CD4-positive, alpha-beta T cell (primary cell): Measurements from ENCODE around the gene WDR64. TPM values are rescaled to one million over a fixed set of nuclear protein-coding genes. Genes with fewer than 3 reads are reported as not detected.
"Not testable (repeated sequence)": the region's sequence is repeated elsewhere in the genome, so short reads cannot be mapped to it uniquely, and the experiment has no call there.

Experiments used
- ATAC-seq: fragments of 200-7000 bp; cut with Tn5 transposase; one replicate; pipeline ENCODE4 v1.10.0; 2022; ENCODE audit warnings: mild to moderate bottlenecking; ENCODE audit not compliant: poor library complexity
- CTCF ChIA-PET: fragments of 350-600 bp; sonication (Branson Sonifier 250); formaldehyde crosslinking; loops from one replicate; lab custom pipeline; 2021; ENCODE audit warnings: antibody characterized with exemption, inconsistent platforms; lab: Charles Lee
- POLR2A ChIA-PET: fragments of 350-600 bp; sonication (Branson Sonifier 250); formaldehyde crosslinking; loops from one replicate; lab custom pipeline; 2021; ENCODE audit warnings: antibody characterized with exemption, inconsistent platforms; lab: Charles Lee
- DNase-seq, 14 experiments: peaks; one replicate each; pipeline ENCODE4 v3.0.0-alpha.2; 2013 to 2020; ENCODE audit warnings: mixed read lengths in 2 of 14
- H3K27ac ChIP-seq, 2 donors: one replicate each; pipeline versions ENCODE4 v1.5.1 to v1.7.0; 2013; ENCODE audit warnings: low read length in 2 of 2, low read depth in 1 of 2, mild to moderate bottlenecking in 1 of 2
- H3K27me3 ChIP-seq, 2 experiments: 1 replicate in 1 of 2; 2 replicates in 1 of 2; pipeline versions ENCODE4 v1.6.1 to v1.7.0; 2013; ENCODE audit warnings: low read length in 2 of 2, control low read depth in 1 of 2, mild to moderate bottlenecking in 1 of 2, moderate library complexity in 1 of 2; ENCODE audit not compliant: insufficient read depth in 2 of 2, control insufficient read depth in 1 of 2
- H3K36me3 ChIP-seq: one replicate; pipeline ENCODE4 v1.6.1; 2013; ENCODE audit warnings: low read length, control low read depth; ENCODE audit not compliant: insufficient read depth
- H3K4me1 ChIP-seq: one replicate; pipeline ENCODE4 v1.6.1; 2013; ENCODE audit warnings: low read length, control low read depth; ENCODE audit not compliant: insufficient read depth
- H3K4me3 ChIP-seq: one replicate; pipeline ENCODE4 v1.5.1; 2013; ENCODE audit warnings: mild to moderate bottlenecking, low read length, moderate library complexity
- H3K9me3 ChIP-seq, 2 experiments: 1 replicate in 1 of 2; 2 replicates in 1 of 2; pipeline versions ENCODE4 v1.6.1 to v1.7.0; 2013; ENCODE audit warnings: low read length in 2 of 2, mild to moderate bottlenecking in 2 of 2, control low read depth in 1 of 2, moderate library complexity in 1 of 2; ENCODE audit not compliant: control insufficient read depth in 1 of 2, insufficient read depth in 1 of 2
- H3K27ac Mint-ChIP-seq: one replicate; pipeline ENCODE4 v1.8.0; 2020; ENCODE audit warnings: mixed read lengths
- H3K27me3 Mint-ChIP-seq: one replicate; pipeline ENCODE4 v1.8.0; 2021; ENCODE audit warnings: mixed read lengths
- H3K36me3 Mint-ChIP-seq: one replicate; pipeline ENCODE4 v1.8.0; 2021; ENCODE audit warnings: low read depth, mixed read lengths
- H3K4me1 Mint-ChIP-seq: one replicate; pipeline ENCODE4 v1.8.0; 2021; ENCODE audit warnings: low read depth, mixed read lengths
- H3K4me3 Mint-ChIP-seq: one replicate; pipeline ENCODE4 v1.8.0; 2020; ENCODE audit warnings: mild to moderate bottlenecking, mixed read lengths
- H3K9me3 Mint-ChIP-seq: one replicate; pipeline ENCODE4 v1.8.0; 2020; ENCODE audit warnings: mixed read lengths
- intact Hi-C, 2 experiments: fragments of 100-400 bp; cut with DNase I in 1 of 2; cut with micrococcal nuclease in 1 of 2; formaldehyde crosslinking; loops; one replicate each; pipeline versions ENCODE4 v1.15.1 to v1.9.0; 2023 to 2025; cut with DNase I, micrococcal nuclease
- total RNA-seq, 174 experiments: library from RNA in 2 of 174; stranded (reverse) in 2 of 174; gene quantifications; one replicate each; pipeline ENCODE4 v1.2.3 and lab custom pipeline; 2021 to 2026
- TF ChIP-seq, protein P1 (sequence below): fragments of 200-600 bp; IDR thresholded peaks from one replicate; pipeline ENCODE4 v1.8.0; 2022; ENCODE audit warnings: antibody characterized with exemption, mild to moderate bottlenecking

The WDR64 gene
- total RNA-seq, 2 experiments from 2014 or later = 0.67 TPM; not detected in 1

DNA sequence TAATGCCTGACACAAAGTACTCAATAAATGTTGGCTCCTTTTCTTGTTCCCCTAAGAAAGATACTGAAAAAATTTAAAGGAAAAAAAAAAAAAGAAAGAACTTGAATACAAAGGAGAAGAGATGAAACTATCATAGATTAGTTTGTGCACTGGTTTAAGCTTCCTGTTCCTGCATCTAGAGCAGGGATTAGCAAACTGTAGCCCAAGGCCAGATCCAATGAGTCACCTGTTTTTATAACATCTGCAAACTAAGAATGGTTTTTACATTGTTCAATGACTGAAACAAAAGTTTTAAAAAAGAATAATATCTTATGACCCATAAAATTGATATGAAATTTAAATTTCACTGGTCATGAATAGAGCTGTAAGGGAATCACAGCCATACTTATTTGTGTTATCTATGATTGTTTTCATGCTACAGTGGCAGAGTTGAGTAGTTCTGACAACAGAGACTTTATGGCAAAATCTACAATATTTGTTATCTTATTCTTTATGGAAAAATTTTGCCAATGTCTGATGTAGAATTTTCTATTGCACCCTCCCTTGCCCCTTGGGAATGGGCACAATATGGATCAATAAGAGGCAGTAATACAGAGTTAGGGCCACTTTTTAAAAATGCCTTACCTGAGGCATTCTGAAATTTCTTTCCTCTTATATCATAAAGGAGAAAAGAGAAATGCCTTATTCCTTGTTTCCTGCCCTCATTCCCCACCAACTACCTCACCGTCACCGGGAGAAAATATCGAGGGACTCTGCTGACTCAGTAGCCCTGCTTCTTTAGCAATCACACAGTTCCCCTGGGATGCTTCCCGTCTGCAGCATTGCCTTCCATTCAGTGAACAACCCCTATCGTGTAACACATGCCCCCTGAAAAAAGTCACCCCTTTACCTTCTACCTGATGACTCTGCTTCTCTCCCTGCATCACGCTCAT lies 50.6 kb downstream of the WDR64 start:
- ChIA-PET CTCF (interaction anchor here (1.0 kb wide), 1 partner anchor 25 kb away, joined by 5 read pairs; no protein-coding TSS in a partner anchor), POLR2A (no interaction called here)
- Histone ChIP-seq H3K4me3 (no peak overlapping the region), H3K27ac (no peak overlapping the region), H3K9me3 (no peaks in the 10 kb centered on the region), H3K36me3 (no peaks in the 10 kb centered on the region), H3K4me1 (peaks cover 14% of the 10 kb centered on the region), H3K27me3 (no peaks in the 10 kb centered on the region)
- TF ChIP-seq, protein P1, sequence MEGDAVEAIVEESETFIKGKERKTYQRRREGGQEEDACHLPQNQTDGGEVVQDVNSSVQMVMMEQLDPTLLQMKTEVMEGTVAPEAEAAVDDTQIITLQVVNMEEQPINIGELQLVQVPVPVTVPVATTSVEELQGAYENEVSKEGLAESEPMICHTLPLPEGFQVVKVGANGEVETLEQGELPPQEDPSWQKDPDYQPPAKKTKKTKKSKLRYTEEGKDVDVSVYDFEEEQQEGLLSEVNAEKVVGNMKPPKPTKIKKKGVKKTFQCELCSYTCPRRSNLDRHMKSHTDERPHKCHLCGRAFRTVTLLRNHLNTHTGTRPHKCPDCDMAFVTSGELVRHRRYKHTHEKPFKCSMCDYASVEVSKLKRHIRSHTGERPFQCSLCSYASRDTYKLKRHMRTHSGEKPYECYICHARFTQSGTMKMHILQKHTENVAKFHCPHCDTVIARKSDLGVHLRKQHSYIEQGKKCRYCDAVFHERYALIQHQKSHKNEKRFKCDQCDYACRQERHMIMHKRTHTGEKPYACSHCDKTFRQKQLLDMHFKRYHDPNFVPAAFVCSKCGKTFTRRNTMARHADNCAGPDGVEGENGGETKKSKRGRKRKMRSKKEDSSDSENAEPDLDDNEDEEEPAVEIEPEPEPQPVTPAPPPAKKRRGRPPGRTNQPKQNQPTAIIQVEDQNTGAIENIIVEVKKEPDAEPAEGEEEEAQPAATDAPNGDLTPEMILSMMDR = no peak
- ATAC-seq (no peak), DNase-seq (no peak)
- Mint-ChIP-seq H3K4me3 (no peak overlapping the region), H3K27me3 (no peaks in the 10 kb centered on the region), H3K4me1 (peaks cover 17% of the 10 kb centered on the region), H3K36me3 (no peaks in the 10 kb centered on the region), H3K9me3 (peaks cover 2% of the 10 kb centered on the region), H3K27ac (no peak overlapping the region)
- intact Hi-C loops = no loop called here

DNA sequence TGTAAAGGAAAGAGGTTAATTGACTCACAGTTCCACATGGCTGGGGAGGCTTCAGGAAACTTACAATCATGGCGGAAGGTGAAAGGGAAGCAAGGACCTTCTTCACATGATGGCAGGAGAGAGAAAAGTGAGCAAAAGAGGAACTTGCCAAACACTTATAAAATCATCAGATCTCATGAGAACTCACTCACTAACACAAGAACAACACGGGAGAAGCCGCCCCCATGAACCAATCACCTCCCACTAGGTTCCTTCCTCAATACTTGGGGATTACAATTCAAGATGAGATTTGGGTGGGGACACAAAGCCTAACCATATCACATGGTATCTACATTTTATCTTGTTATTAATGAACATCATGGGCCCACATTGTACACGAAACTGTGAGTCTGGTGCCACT lies 51.7 kb downstream of the WDR64 start:
- POLR2A ChIA-PET, H3K36me3 ChIP-seq, H3K4me3 Mint-ChIP-seq, H3K9me3 ChIP-seq, H3K9me3 Mint-ChIP-seq, DNase-seq, intact Hi-C loops, CTCF ChIA-PET, ATAC-seq, H3K27ac ChIP-seq, H3K27me3 Mint-ChIP-seq, H3K27ac Mint-ChIP-seq, H3K4me3 ChIP-seq, H3K27me3 ChIP-seq, H3K36me3 Mint-ChIP-seq: not testable (repeated sequence)
- H3K4me1 Mint-ChIP-seq = peaks cover 17% of the 10 kb centered on the region
- H3K4me1 ChIP-seq = peaks cover 14% of the 10 kb centered on the region

DNA sequence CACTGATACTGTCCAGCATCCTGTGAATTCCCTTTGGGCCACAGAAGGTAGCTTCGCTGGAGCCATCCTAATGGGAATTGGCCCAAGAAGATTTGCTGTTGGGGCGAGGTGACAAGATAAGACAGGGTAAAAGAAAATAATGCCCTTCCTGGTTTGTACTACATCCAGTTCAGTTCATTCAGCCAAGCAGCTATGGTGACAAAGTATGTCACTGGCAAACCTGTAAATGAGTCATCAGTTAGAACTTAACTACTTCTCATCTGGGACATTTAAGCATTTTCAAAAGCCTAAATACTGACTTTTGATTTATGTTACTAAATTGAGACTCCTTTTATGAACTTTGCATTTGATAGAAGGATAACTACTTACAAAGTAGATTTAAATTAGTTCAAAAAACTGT lies 54.2 kb downstream of the WDR64 start:
- no peaks in the 10 kb centered on the region for H3K9me3 ChIP-seq
- Mint-ChIP-seq H3K4me3 (no peak overlapping the region), H3K27me3 (no peaks in the 10 kb centered on the region), H3K4me1 (peaks cover 17% of the 10 kb centered on the region), H3K36me3 (no peaks in the 10 kb centered on the region), H3K9me3 (peaks cover 2% of the 10 kb centered on the region), H3K27ac (no peak overlapping the region)
- ATAC-seq (peak; percentile 41), DNase-seq (no peak)
- ChIA-PET POLR2A (interaction anchor here (0.6 kb wide), 1 partner anchor 29 kb away, joined by 3 read pairs; no protein-coding TSS in a partner anchor), CTCF (no interaction called here)
- H3K4me3 ChIP-seq = no peak overlapping the region
- H3K4me1 ChIP-seq = peaks cover 14% of the 10 kb centered on the region
- TF ChIP-seq, protein P1 = no peak
- H3K36me3 ChIP-seq = no peaks in the 10 kb centered on the region
- H3K27ac ChIP-seq = no peak overlapping the region
- no peaks in the 10 kb centered on the region for H3K27me3 ChIP-seq
- intact Hi-C loops = no loop called here
